Measurements from ENCODE around the gene PNMA6E.
"Not testable (repeated sequence)": the region's sequence is repeated elsewhere in the genome, so short reads cannot be mapped to it uniquely, and the experiment has no call there.

Gene PNMA6E

DNA sequence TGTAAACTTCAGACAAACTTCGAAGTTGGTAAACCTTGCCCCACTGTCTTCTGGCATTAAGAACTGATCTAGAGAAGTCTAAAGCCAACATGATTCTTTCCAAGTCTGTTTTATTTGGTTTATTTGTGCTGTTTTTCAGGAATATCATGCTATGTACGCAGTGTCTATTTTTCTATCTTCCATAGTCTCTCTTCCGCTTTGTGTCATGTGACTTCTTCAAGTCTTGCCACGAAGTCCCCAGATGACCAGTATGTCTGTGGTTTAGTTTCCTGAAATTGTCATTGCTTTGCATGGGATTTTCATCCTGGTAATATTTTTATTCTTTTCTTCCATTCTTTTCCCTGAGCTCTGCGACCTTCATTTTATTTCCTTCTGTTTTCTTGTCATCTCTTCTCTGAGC is 15.1 kb downstream of the PNMA6E start:
- Histone ChIP-seq H3K27ac (ENCODE audit: low read length) (no peak overlapping the region), H3K27me3 (ENCODE audit: insufficient read depth, low read length, poor library complexity) (no peaks in the 10 kb centered on the region), H3K4me3 (ENCODE audit: low read depth in 1 of 2, low read length in 2 of 2) (no peak overlapping the region), H3K79me2 (ENCODE audit: insufficient read depth, low read length) (no peaks in the 10 kb centered on the region), H3K4me1 (ENCODE audit: insufficient read depth, low read length) (no peaks in the 10 kb centered on the region), H3K9ac (ENCODE audit: low read depth, low read length) (no peak overlapping the region), H3K36me3 (ENCODE audit: insufficient read depth, low read length) (no peaks in the 10 kb centered on the region), H2AFZ (ENCODE audit: low read depth, low read length) (no peak overlapping the region), H3K9me3 (ENCODE audit: insufficient read depth, low read length, severe bottlenecking) (peaks cover 2% of the 10 kb centered on the region), H4K20me1 (ENCODE audit: insufficient read depth, low read length) (no peaks in the 10 kb centered on the region), H3K4me2 (ENCODE audit: insufficient read depth, low read length) (no peak overlapping the region)
- DNase-seq (no peak), ATAC-seq (ENCODE audit: insufficient read depth, low read depth) (no peak)
- no peak for TF ChIP-seq EZH2 (IDR thresholded peaks at IDR 0.05; ENCODE audit: borderline replicate concordance, low read depth, low read length, severe bottlenecking)
- TF ChIP-seq, protein P1, sequence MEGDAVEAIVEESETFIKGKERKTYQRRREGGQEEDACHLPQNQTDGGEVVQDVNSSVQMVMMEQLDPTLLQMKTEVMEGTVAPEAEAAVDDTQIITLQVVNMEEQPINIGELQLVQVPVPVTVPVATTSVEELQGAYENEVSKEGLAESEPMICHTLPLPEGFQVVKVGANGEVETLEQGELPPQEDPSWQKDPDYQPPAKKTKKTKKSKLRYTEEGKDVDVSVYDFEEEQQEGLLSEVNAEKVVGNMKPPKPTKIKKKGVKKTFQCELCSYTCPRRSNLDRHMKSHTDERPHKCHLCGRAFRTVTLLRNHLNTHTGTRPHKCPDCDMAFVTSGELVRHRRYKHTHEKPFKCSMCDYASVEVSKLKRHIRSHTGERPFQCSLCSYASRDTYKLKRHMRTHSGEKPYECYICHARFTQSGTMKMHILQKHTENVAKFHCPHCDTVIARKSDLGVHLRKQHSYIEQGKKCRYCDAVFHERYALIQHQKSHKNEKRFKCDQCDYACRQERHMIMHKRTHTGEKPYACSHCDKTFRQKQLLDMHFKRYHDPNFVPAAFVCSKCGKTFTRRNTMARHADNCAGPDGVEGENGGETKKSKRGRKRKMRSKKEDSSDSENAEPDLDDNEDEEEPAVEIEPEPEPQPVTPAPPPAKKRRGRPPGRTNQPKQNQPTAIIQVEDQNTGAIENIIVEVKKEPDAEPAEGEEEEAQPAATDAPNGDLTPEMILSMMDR (IDR thresholded peaks at IDR 0.05; ENCODE audit: borderline replicate concordance, extremely low read depth, low read length, poor library complexity, severe bottlenecking): no peak

DNA sequence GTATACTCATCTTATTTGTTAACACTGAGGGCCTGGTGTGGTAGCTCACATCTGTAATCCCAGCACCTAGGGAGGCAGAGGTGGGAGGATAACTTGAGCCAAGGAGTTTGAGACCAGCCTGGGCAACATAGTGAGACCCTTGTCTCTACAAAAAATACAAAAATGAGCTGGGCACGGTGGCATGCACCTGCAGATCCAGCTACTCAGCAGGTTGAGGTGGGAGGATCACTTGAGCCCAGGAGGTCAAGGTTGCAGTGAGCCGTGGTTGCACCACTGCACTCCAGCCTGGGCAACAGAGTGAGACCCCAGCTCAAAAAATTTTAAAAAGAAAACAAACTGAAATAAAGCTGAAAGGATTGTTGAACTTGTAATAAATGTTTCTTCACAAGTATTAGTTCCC is 16.2 kb downstream of the PNMA6E start:
- H3K9me3 ChIP-seq (ENCODE audit: insufficient read depth, low read length, severe bottlenecking); H3K4me2 ChIP-seq (ENCODE audit: insufficient read depth, low read length): not testable (repeated sequence)

DNA sequence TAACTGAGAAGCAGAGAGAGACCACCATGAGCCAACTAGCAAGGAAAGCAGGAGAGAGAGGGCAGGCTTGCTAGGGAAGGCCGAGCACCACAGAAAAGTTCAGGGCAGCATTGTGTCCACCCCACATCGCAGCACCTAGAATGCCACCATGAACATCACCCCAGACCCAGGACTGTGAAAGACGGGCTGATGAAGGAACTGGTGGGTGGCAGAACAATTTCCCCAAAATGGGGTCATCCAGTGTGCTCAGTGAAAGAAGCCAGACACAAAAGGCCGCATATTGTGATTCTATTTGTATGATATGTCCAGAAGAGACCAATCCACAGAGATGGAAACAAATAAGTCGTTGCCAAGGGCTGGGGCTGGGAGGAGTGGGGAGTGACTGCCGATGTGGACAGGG is 16.8 kb downstream of the PNMA6E start:
- no peak for ATAC-seq (ENCODE audit: insufficient read depth, low read depth)
- H3K79me2 ChIP-seq (ENCODE audit: insufficient read depth, low read length): no peaks in the 10 kb centered on the region

More for the DNA sequence above, 16.2 kb downstream of the PNMA6E start:
- H3K27me3 ChIP-seq (ENCODE audit: insufficient read depth, low read length, poor library complexity); H4K20me1 ChIP-seq (ENCODE audit: insufficient read depth, low read length); ATAC-seq (ENCODE audit: insufficient read depth, low read depth); H3K27ac ChIP-seq (ENCODE audit: low read length); DNase-seq; H3K36me3 ChIP-seq (ENCODE audit: insufficient read depth, low read length); H3K4me1 ChIP-seq (ENCODE audit: insufficient read depth, low read length); H3K79me2 ChIP-seq (ENCODE audit: insufficient read depth, low read length); H3K9ac ChIP-seq (ENCODE audit: low read depth, low read length); H3K4me3 ChIP-seq (ENCODE audit: low read depth in 1 of 2, low read length in 2 of 2); H2AFZ ChIP-seq (ENCODE audit: low read depth, low read length): not testable (repeated sequence)

DNA sequence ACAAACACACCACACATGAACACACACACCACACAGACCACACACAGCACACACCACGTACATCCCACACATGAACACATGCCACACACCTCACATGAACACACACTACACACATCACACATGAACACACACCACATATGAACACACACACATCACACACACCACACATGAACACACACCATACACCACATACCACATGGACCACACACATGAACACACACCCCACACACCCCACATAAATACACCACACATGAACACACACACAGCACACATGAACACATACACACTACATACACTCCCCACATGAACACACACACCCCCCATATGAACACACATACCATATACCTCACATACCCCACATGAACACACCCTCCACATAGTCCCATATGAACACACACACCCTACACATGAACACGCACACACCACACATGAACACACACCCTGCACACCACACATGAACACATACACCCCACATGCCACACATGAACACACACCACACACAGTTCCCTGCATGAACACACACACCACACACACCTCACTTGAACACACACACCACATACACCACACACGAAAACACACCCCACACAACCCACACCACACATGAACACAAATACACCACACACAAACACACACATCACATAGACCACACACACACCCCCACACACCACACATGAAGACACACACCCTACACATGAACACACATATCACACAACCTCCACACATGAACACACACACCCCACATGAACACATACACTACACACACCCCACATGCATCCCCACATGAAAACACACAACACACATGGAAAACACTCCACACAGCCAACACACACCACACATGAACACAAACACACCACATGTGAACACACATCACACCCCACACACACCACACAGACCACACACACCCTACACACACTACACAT is 18.3 kb downstream of the PNMA6E start:
- no peak for DNase-seq
- Histone ChIP-seq H3K79me2 (ENCODE audit: insufficient read depth, low read length) (no peaks in the 10 kb centered on the region), H3K36me3 (ENCODE audit: insufficient read depth, low read length) (no peaks in the 10 kb centered on the region), H3K4me3 (ENCODE audit: low read depth in 1 of 2, low read length in 2 of 2) (no peak overlapping the region), H3K4me1 (ENCODE audit: insufficient read depth, low read length) (no peaks in the 10 kb centered on the region), H3K27me3 (ENCODE audit: insufficient read depth, low read length, poor library complexity) (no peaks in the 10 kb centered on the region), H3K9me3 (ENCODE audit: insufficient read depth, low read length, severe bottlenecking) (no peaks in the 10 kb centered on the region), H4K20me1 (ENCODE audit: insufficient read depth, low read length) (no peaks in the 10 kb centered on the region), H3K9ac (ENCODE audit: low read depth, low read length) (no peak overlapping the region), H2AFZ (ENCODE audit: low read depth, low read length) (no peak overlapping the region), H3K4me2 (ENCODE audit: insufficient read depth, low read length) (no peak overlapping the region), H3K27ac (ENCODE audit: low read length) (no peak overlapping the region)
- TF ChIP-seq, protein P1 (IDR thresholded peaks at IDR 0.05; ENCODE audit: borderline replicate concordance, extremely low read depth, low read length, poor library complexity, severe bottlenecking): no peak
- TF ChIP-seq EZH2 (IDR thresholded peaks at IDR 0.05; ENCODE audit: borderline replicate concordance, low read depth, low read length, severe bottlenecking): no peak
- ATAC-seq (ENCODE audit: insufficient read depth, low read depth): no peak

More for the DNA sequence above, 16.8 kb downstream of the PNMA6E start:
- Histone ChIP-seq H4K20me1 (ENCODE audit: insufficient read depth, low read length) (no peaks in the 10 kb centered on the region), H3K4me1 (ENCODE audit: insufficient read depth, low read length) (no peaks in the 10 kb centered on the region), H3K4me2 (ENCODE audit: insufficient read depth, low read length) (no peak overlapping the region), H3K36me3 (ENCODE audit: insufficient read depth, low read length) (no peaks in the 10 kb centered on the region), H2AFZ (ENCODE audit: low read depth, low read length) (no peak overlapping the region), H3K9me3 (ENCODE audit: insufficient read depth, low read length, severe bottlenecking) (no peaks in the 10 kb centered on the region), H3K27ac (ENCODE audit: low read length) (no peak overlapping the region), H3K9ac (ENCODE audit: low read depth, low read length) (no peak overlapping the region), H3K4me3 (ENCODE audit: low read depth in 1 of 2, low read length in 2 of 2) (no peak overlapping the region), H3K27me3 (ENCODE audit: insufficient read depth, low read length, poor library complexity) (no peaks in the 10 kb centered on the region)
- DNase-seq: no peak
- TF ChIP-seq, protein P1 (IDR thresholded peaks at IDR 0.05; ENCODE audit: borderline replicate concordance, extremely low read depth, low read length, poor library complexity, severe bottlenecking): no peak
- TF ChIP-seq EZH2 (IDR thresholded peaks at IDR 0.05; ENCODE audit: borderline replicate concordance, low read depth, low read length, severe bottlenecking): no peak
